ENCODE measurements around the gene DNAJC25.
"Not testable (repeated sequence)": the region's sequence is repeated elsewhere in the genome, so short reads cannot be mapped to it uniquely, and the experiment has no call there.

The DNAJC25 gene

GRCh38 chr9:111631214-111631971, at the start of gene DNAJC25:
Gene DNAJC25, plus strand, starts transcription at chr9:111631334. Its CDS starts 74 bp downstream, at chr9:111631408.
- DNase-seq: peak; percentile 95

GRCh38 chr9:111582888-111583287, 48.2 kb upstream of the DNAJC25 start:
- DNase-seq: no peak

DNA sequence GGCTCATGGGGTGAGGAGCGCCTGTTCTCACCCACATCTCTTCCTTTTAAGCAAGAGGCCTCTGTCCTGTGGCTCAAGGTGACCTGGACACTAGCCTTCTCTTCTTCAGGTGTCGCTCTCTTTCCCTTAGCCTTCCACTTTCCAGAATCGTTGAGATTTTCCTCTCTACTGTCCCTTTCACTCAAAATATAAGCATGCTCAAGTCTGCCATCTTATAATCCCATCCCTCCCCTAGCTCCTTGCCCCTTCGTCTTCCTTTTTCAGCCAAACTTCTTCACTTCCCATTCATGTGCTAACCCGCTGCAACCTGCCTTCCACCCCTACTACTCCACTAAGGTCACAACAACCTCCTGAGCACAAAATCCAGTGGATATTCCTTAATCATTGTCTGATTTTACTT, 44.8 kb upstream of the DNAJC25 start:
- no peak for DNase-seq

GRCh38 chr9:111588846-111589245, 42.3 kb upstream of the DNAJC25 start:
- DNase-seq: no peak

GRCh38 chr9:111597852-111598732, 33.0 kb upstream of the DNAJC25 start:
- DNase-seq: peak; percentile 65

DNA sequence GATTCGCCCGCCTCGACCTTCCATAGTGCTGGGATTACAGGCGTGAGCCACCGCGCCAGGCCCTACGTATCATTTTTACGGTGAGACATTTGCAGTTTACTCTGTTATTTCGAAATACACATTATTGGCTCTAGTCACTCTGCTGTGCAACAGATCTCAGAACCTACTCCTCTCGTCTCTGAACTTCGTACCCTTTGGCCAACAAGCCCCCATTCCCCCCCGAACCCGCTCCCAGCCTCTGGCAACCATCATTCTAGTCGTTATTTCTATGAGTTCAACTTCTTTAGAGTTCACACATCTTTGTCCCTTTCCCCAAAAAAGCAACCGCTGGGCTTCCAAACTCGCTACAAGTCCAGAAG, 32.4 kb upstream of the DNAJC25 start:
- no peak for DNase-seq

- peak; percentile 46 for DNase-seq
Observed at GRCh38 chr9:111599092-111599954, 31.8 kb upstream of the DNAJC25 start, which contains the start of gene PTGR1. Gene PTGR1, minus strand, starts transcription at chr9:111599647. Its CDS starts 2,225 bp downstream, at chr9:111597422.

DNA sequence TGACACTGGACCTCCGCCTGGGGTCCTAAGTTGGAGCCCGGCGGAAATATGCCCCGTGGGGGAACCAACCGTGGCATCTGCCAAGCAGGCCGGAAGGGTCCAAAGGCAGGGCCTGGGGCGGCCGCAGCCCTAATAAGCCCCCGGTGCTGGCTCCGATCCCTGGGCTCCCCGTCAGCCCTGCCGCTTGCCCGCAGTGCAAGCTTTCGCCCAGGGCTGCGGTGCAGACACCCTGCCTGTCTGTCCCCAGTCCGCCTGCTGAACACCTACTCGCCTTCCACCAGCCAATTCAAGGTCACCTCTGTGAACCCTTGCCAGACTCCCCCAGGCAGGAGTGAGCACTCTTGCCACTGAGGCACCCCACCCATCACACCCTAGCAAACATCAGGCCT, 31.2 kb upstream of the DNAJC25 start:
- no peak for DNase-seq

- no peak for DNase-seq
Observed at GRCh38 chr9:111601237-111602018, 29.7 kb upstream of the DNAJC25 start.

DNA sequence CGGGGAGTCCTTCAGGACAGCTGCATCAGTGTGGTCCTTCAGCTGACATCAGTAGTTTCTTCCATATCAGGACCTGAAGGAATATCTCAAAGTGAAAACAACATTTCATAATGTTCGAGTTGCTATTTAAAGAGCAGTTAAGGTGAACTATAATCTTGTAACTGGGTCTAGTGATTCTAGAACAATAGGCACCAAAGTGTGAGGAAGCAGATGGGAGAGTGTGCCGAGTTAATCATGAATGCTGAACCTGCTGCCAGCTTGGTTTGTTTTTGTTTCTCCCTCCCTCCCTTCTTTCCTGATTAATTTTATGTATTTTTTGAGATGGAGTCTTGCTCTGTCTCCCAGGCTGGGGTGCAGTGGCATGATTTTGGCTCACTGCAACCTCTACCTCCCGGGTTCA, 28.1 kb upstream of the DNAJC25 start:
- no peak for DNase-seq

- no peak for DNase-seq
Observed at GRCh38 chr9:111604054-111604615, 27.0 kb upstream of the DNAJC25 start.

GRCh38 chr9:111605041-111605559, 26.0 kb upstream of the DNAJC25 start:
- no peak for DNase-seq

DNA sequence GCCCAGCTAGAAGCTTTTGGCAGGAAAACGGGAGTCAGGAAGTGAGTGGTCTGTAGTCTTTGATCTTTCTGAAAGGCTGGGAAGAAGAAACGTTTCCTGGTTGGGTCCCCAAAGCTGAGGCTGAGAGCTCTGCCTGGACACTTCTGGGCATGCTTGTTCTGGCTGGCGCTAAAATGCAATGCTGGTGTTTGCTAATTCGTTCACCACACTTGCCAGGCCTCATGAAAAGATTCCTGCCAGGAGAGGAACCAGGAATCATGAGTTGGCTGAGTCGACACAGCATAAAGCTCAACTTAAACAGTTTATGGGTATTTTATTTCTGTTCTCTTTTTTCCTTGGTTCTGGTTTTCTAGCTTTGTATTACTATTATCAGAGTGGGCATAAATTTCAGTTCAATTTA, 21.0 kb upstream of the DNAJC25 start:
- no peak for DNase-seq

GRCh38 chr9:111610845-111611244, 20.3 kb upstream of the DNAJC25 start:
- DNase-seq: no peak

DNA sequence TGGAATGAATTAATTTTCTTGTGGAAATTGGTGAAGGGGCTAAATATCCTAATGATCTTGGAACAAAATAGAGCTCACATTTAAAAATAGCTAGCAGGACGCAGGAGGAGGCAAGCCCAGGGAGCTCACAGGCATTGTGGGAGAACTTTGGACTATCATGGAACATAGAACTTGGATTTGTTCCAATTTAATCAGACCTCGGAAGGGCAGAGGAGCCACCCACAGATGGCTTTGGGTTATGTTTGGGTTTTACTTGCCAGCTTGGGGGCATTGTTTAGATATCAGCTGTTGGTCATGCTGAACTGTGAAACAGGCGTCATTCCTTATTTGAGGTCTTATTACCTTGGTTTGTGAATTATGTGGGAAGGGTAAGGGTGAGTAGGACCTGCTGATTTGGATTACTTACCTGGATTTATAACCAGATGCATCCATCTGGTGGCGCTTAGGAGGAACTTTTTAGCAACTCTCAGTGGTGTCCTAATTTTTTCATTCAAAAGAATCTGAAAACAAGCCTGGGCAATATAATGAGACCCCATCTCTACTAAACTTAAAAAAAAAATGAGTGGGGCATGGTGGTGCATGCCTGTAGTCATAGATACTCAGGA, 17.6 kb upstream of the DNAJC25 start:
- no peak for DNase-seq

DNA sequence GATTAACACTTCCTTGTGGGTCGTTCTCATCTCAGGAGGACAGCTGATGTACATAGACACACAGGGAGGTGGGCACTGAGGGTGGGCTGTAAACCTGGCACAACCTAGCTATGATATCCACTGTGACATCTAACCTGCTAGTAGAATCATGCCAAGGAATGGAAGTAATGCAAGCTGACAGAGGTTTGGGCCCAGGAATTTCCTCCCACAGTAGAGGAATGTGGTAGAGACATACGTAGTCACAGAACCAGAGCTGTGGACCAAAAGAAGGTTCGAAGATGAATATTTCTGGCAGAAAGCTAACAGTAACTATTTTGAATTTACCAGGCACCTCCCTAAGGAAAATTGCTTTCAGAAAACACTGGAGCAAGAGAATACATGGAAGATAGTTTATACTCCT, 15.2 kb upstream of the DNAJC25 start:
- DNase-seq: no peak

DNA sequence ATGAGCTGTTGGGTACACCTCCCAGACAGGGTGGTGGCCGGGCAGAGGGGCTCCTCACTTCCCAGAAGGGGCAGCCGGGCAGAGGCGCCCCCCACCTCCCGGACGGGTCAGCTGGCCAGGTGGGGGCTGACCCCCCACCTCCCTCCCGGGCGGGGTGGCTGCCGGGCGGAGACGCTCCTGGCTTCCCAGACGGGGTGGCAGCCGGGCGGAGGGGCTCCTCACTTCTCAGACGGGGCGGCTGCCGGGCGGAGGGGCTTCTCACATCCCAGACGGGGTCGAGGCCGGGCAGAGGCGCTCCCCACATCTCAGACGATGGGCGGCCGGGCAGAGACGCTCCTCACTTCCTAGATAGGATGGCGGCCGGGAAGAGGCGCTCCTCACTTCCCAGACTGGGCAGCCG, 13.8 kb upstream of the DNAJC25 start:
- not testable (repeated sequence) for DNase-seq

DNA sequence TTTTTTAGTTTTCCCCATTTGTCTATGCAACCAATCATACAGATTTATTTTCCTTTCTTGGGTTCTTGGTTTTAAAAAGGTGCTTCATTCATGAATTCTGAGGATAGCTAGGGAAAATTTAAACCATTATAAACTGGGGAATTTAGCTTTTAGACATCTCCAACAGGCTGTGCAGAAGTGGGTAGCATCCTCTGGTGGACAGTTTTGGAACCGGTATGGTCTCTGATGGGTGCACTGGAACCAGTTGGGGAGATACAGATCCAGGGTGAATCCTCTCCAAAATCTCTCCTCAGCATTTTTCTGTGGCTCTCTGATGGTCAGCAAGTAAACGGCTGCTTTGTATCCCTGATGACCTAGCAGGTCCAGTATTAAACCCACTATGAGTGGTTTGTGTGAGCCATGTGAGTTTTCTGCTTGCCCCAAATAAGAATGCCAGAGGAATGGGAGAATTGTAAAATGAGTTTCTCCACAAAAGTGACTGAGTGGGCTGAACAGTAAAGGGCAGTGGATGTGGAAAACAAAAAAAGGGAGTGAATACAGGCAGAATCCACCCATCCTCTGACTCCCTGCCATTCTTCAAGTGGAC, 9.1 kb upstream of the DNAJC25 start:
- DNase-seq: peak; percentile 56

DNA sequence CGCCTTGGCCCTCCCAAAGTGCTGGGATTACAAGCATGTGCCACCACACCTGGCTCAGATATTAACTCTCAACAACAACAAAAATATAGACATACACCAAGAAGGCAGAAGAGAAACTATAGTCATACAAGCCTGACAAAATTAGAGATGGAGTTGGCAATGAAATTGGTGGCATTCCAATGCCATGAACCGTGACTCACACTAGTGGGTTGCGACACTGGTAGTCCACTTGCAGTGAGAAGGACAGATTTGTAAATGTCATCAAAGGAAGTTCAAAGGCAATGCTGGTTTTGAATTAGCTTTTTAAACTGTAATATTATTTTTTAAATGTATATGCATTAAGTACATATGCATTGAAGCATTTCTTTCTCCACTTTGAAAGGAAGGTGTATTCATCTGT, 8.5 kb upstream of the DNAJC25 start:
- no peak for DNase-seq

GRCh38 chr9:111627260-111627963, 3.7 kb upstream of the DNAJC25 start:
- DNase-seq: no peak

All from stimulated activated CD8-positive, alpha-beta memory T cell treated with anti-CD3 and anti-CD28 coated beads, Interleukin-4, amount 100 ng/mL, for 48 hours (primary cell).